ENCODE measurements around the gene ANXA2. TPM values are rescaled to one million over a fixed set of nuclear protein-coding genes. Genes with fewer than 3 reads are reported as not detected.

Gene ANXA2
- total RNA-seq, 2 experiments from 2014 or later, result 26.5 to 43.4 TPM

DNA sequence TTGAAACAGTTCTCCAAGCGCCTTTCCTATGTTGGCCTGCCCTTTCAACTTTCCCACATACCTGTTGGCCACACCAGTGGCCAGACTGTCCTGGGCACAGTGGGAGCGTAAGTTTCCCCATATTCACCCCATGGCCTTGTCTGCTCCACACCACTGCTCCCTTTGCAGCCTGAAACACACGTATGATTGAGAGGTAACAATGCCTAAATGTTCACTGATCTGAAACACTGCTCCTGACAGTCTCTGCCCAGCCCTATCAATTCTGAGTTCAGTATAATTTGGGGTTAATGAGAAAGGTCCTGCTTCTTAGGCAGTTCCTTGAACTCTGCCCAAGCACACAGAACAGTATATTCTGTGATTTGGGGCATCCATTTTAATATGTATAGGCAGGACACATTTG is 52.2 kb downstream of the ANXA2 start:
- POLR2A ChIA-PET, result no interaction called here
- H3K9me2 ChIP-seq (ENCODE audit: insufficient read depth, low read length), result no peaks in the 10 kb centered on the region
- TF ChIP-seq, protein P1, sequence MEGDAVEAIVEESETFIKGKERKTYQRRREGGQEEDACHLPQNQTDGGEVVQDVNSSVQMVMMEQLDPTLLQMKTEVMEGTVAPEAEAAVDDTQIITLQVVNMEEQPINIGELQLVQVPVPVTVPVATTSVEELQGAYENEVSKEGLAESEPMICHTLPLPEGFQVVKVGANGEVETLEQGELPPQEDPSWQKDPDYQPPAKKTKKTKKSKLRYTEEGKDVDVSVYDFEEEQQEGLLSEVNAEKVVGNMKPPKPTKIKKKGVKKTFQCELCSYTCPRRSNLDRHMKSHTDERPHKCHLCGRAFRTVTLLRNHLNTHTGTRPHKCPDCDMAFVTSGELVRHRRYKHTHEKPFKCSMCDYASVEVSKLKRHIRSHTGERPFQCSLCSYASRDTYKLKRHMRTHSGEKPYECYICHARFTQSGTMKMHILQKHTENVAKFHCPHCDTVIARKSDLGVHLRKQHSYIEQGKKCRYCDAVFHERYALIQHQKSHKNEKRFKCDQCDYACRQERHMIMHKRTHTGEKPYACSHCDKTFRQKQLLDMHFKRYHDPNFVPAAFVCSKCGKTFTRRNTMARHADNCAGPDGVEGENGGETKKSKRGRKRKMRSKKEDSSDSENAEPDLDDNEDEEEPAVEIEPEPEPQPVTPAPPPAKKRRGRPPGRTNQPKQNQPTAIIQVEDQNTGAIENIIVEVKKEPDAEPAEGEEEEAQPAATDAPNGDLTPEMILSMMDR (conservative IDR thresholded peaks at IDR 0.05; ENCODE audit: low read length), result no peak
- no peak for TF ChIP-seq EZH2phosphoT487 (IDR thresholded peaks at IDR 0.05; ENCODE audit: borderline replicate concordance, low read depth, low read length)
- no peaks in the 10 kb centered on the region for H3K9me3 ChIP-seq (ENCODE audit: low read length)
- intact Hi-C loops (cut with micrococcal nuclease; ENCODE audit: unreplicated experiment), result no loop called here
- CTCF ChIA-PET (ENCODE audit: unreplicated experiment), result no interaction called here
- no peak overlapping the region for H2AFZ ChIP-seq (ENCODE audit: low read length)
- H3K4me3 ChIP-seq (ENCODE audit: low read depth, low read length, poor library complexity, severe bottlenecking), result no peak overlapping the region
- no peaks in the 10 kb centered on the region for H3K79me2 ChIP-seq (ENCODE audit: insufficient read depth, low read depth, low read length)
- H3K4me2 ChIP-seq (ENCODE audit: low read length), result no peak overlapping the region
- no peak for DNase-seq (ENCODE audit: low spot score)
- BruUV-seq (replicated peaks), result no TSS peak
- no peaks in the 10 kb centered on the region for H3K36me3 ChIP-seq (ENCODE audit: insufficient read depth, low read length)
- no peaks in the 10 kb centered on the region for H3K4me1 ChIP-seq (ENCODE audit: insufficient read depth, low read length, poor library complexity, severe bottlenecking)
- no peaks in the 10 kb centered on the region for H4K20me1 ChIP-seq (ENCODE audit: insufficient read depth, low read length)
- no peak overlapping the region for H3K27ac ChIP-seq (ENCODE audit: low read depth, low read length, poor library complexity, severe bottlenecking)

DNA sequence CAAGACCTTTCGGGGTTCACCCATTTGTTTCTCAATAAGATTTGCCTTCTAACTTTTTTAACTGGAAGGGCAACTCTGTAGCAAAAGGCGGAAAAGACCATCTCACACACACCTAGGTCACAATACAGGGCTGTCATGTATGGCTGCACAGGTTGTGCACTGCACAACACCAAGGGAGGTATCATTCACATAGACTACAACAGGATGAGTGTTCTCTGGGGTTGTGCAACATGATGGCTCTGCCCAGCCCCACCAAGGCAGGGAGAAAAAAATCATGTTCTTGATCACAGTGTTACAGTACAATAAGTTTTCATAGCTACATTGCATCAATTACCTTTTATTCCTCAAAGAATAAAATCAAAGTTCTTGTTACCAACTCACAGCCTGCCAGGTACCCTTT is 52.8 kb downstream of the ANXA2 start:
- BruUV-seq (replicated peaks), result no TSS peak
- Histone ChIP-seq H3K4me1 (ENCODE audit: insufficient read depth, low read length, poor library complexity, severe bottlenecking) (no peaks in the 10 kb centered on the region), H3K9me2 (ENCODE audit: insufficient read depth, low read length) (no peaks in the 10 kb centered on the region), H3K9me3 (ENCODE audit: low read length) (no peaks in the 10 kb centered on the region), H3K4me2 (ENCODE audit: low read length) (no peak overlapping the region), H3K4me3 (ENCODE audit: low read depth, low read length, poor library complexity, severe bottlenecking) (no peak overlapping the region), H3K79me2 (ENCODE audit: insufficient read depth, low read depth, low read length) (no peaks in the 10 kb centered on the region), H2AFZ (ENCODE audit: low read length) (no peak overlapping the region), H3K27ac (ENCODE audit: low read depth, low read length, poor library complexity, severe bottlenecking) (no peak overlapping the region), H3K36me3 (ENCODE audit: insufficient read depth, low read length) (no peaks in the 10 kb centered on the region), H4K20me1 (ENCODE audit: insufficient read depth, low read length) (no peaks in the 10 kb centered on the region)
- TF ChIP-seq EZH2phosphoT487 (IDR thresholded peaks at IDR 0.05; ENCODE audit: borderline replicate concordance, low read depth, low read length), result no peak
- TF ChIP-seq, protein P1 (conservative IDR thresholded peaks at IDR 0.05; ENCODE audit: low read length), result no peak
- CTCF ChIA-PET (ENCODE audit: unreplicated experiment), result no interaction called here
- POLR2A ChIA-PET, result no interaction called here
- intact Hi-C loops (cut with micrococcal nuclease; ENCODE audit: unreplicated experiment), result no loop called here
- no peak for DNase-seq (ENCODE audit: low spot score)

DNA sequence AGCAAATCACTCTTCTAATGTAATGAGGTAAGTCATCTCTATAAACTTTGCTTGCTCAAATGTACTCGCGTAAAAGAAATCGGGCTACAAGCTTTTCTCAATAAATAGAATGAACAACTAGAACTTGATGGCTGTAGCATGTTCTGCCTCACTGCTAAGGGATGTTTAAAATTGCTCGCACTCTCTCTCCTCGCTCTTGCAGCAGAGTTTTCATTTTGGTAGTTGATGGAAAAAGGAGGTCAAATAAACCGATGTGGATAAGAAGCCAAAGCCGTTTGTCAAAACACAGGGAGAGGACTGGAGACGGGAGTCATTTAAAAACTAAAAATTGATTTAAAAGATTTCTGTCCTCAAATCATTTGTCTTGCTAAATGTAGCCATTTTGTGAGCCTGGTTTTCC is 53.3 kb downstream of the ANXA2 start:
- Histone ChIP-seq H4K20me1 (ENCODE audit: insufficient read depth, low read length) (no peaks in the 10 kb centered on the region), H3K27ac (ENCODE audit: low read depth, low read length, poor library complexity, severe bottlenecking) (no peak overlapping the region), H2AFZ (ENCODE audit: low read length) (no peak overlapping the region), H3K79me2 (ENCODE audit: insufficient read depth, low read depth, low read length) (no peaks in the 10 kb centered on the region), H3K4me3 (ENCODE audit: low read depth, low read length, poor library complexity, severe bottlenecking) (no peak overlapping the region), H3K4me2 (ENCODE audit: low read length) (no peak overlapping the region), H3K9me3 (ENCODE audit: low read length) (no peaks in the 10 kb centered on the region), H3K9me2 (ENCODE audit: insufficient read depth, low read length) (no peaks in the 10 kb centered on the region), H3K36me3 (ENCODE audit: insufficient read depth, low read length) (no peaks in the 10 kb centered on the region), H3K4me1 (ENCODE audit: insufficient read depth, low read length, poor library complexity, severe bottlenecking) (no peaks in the 10 kb centered on the region)
- no TSS peak for BruUV-seq (replicated peaks)
- no peak for TF ChIP-seq EZH2phosphoT487 (IDR thresholded peaks at IDR 0.05; ENCODE audit: borderline replicate concordance, low read depth, low read length)
- POLR2A ChIA-PET, result no interaction called here
- CTCF ChIA-PET (ENCODE audit: unreplicated experiment), result no interaction called here
- DNase-seq (ENCODE audit: low spot score), result no peak
- intact Hi-C loops (cut with micrococcal nuclease; ENCODE audit: unreplicated experiment), result no loop called here
